Ascending aorta (tissue), 2 donors: Measurements from ENCODE around the gene CSTPP1. TPM values are rescaled to one million over a fixed set of nuclear protein-coding genes. Genes with fewer than 3 reads are reported as not detected.

Experiments used
- DNase-seq, 2 donors: peaks; one replicate each; pipeline ENCODE4 v3.0.0-alpha.2; 2019; ENCODE audit warnings: low spot score in 2 of 2
- H3K27ac ChIP-seq, 2 donors: fragments of 200-600 bp; sonication (generic); one replicate each; pipeline ENCODE4 v1.5.1; 2016 to 2017; ENCODE audit warnings: mild to moderate bottlenecking in 1 of 2
- H3K27me3 ChIP-seq: fragments of 200-600 bp; sonication (generic); one replicate; pipeline ENCODE4 v1.5.1; 2017
- H3K36me3 ChIP-seq, 2 donors: fragments of 200-600 bp; sonication (generic); one replicate each; pipeline ENCODE4 v1.5.1; 2016
- H3K4me1 ChIP-seq, 2 donors: fragments of 200-600 bp; sonication (generic); one replicate each; pipeline ENCODE4 v1.5.1; 2016 to 2017; ENCODE audit warnings: mild to moderate bottlenecking in 1 of 2
- H3K4me3 ChIP-seq, 2 donors: fragments of 200-600 bp; sonication (generic); one replicate each; pipeline ENCODE4 v1.5.1; 2016 to 2017; ENCODE audit warnings: mild to moderate bottlenecking in 1 of 2
- H3K9me3 ChIP-seq, 2 donors: fragments of 200-600 bp; sonication (generic); one replicate each; pipeline ENCODE4 v1.5.1; 2016
- CTCF ChIP-seq, 3 experiments: fragments of 200-600 bp in 2 of 3; fragments of 450-650 bp in 1 of 3; sonication (generic) in 2 of 3; IDR thresholded peaks; one replicate each; pipeline ENCODE4 v1.5.1; 2016 to 2019; ENCODE audit warnings: antibody characterized with exemption in 3 of 3, mild to moderate bottlenecking in 1 of 3, moderate library complexity in 1 of 3
- intact Hi-C: fragments of 100-400 bp; cut with DNase I; formaldehyde crosslinking; loops from one replicate; pipeline ENCODE4 v1.15.1; 2023
- total RNA-seq: library from RNA; depleted of rRNA; stranded (reverse); fragments of >200 nt; gene quantifications from one replicate; pipeline ENCODE4 v1.1.0, GENCODE V29; 2016

CSTPP1 gene
- total RNA-seq, 1 donor from 2014 or later = 16.6 TPM

- Histone ChIP-seq H3K27ac (no peak overlapping the region), H3K27me3 (no peaks in the 10 kb centered on the region), H3K9me3 (no peaks in the 10 kb centered on the region), H3K4me1 (no peaks in the 10 kb centered on the region), H3K4me3 (no peak overlapping the region), H3K36me3 (no peaks in the 10 kb centered on the region)
- TF ChIP-seq CTCF (IDR thresholded peaks at IDR 0.05) = no peak
- intact Hi-C loops = no loop called here
- DNase-seq = no peak
These were observed 91.9 kb downstream of the CSTPP1 start for GRCh38 chr11:47028195-47029093.

- Histone ChIP-seq H3K27ac (no peak overlapping the region), H3K4me3 (no peak overlapping the region), H3K36me3 (no peaks in the 10 kb centered on the region), H3K4me1 (no peaks in the 10 kb centered on the region), H3K27me3 (no peaks in the 10 kb centered on the region), H3K9me3 (no peaks in the 10 kb centered on the region)
- no peak for TF ChIP-seq CTCF (IDR thresholded peaks at IDR 0.05)
- DNase-seq = no peak
- intact Hi-C loops = no loop called here
These were observed 96.9 kb downstream of the CSTPP1 start for GRCh38 chr11:47033439-47033838.

- TF ChIP-seq CTCF (IDR thresholded peaks at IDR 0.05) = no peak
- Histone ChIP-seq H3K4me1 (no peaks in the 10 kb centered on the region), H3K9me3 (no peaks in the 10 kb centered on the region), H3K27me3 (no peaks in the 10 kb centered on the region), H3K36me3 (no peaks in the 10 kb centered on the region), H3K27ac (no peak overlapping the region), H3K4me3 (no peak overlapping the region)
- intact Hi-C loops = no loop called here
- no peak for DNase-seq
These were observed 97.5 kb downstream of the CSTPP1 start for GRCh38 chr11:47034091-47034490.

- Histone ChIP-seq H3K4me1 (no peaks in the 10 kb centered on the region), H3K27ac (no peak overlapping the region), H3K9me3 (no peaks in the 10 kb centered on the region), H3K4me3 (no peak overlapping the region), H3K27me3 (no peaks in the 10 kb centered on the region), H3K36me3 (no peaks in the 10 kb centered on the region)
- DNase-seq = no peak
- intact Hi-C loops = no loop called here
- no peak for TF ChIP-seq CTCF (IDR thresholded peaks at IDR 0.05)
These were observed 98.5 kb downstream of the CSTPP1 start for GRCh38 chr11:47035108-47035507.

GRCh38 chr11:47044119-47044518 lies 107.6 kb downstream of the CSTPP1 start:
- no peak for DNase-seq
- Histone ChIP-seq H3K27ac (no peak overlapping the region), H3K36me3 (no peaks in the 10 kb centered on the region), H3K4me3 (no peak overlapping the region), H3K27me3 (no peaks in the 10 kb centered on the region), H3K9me3 (no peaks in the 10 kb centered on the region), H3K4me1 (no peaks in the 10 kb centered on the region)
- TF ChIP-seq CTCF (IDR thresholded peaks at IDR 0.05) = no peak
- intact Hi-C loops = no loop called here
